Immature natural killer cell (primary cell): Measurements from ENCODE around the gene COG5. TPM values are rescaled to one million over a fixed set of nuclear protein-coding genes. Genes with fewer than 3 reads are reported as not detected.

ENCODE experiments used
- DNase-seq, 3 donors: peaks; one replicate each; pipeline ENCODE4 v3.0.0; 2022; ENCODE audit warnings: mixed read lengths in 1 of 3
- H3K27ac Mint-ChIP-seq, 6 donors: one replicate each; pipeline ENCODE4 v1.8.0; 2020; ENCODE audit warnings: mixed read lengths in 6 of 6, mild to moderate bottlenecking in 5 of 6, inconsistent platforms in 4 of 6, moderate library complexity in 3 of 6
- H3K27me3 Mint-ChIP-seq, 3 donors: one replicate each; pipeline ENCODE4 v1.8.0; 2020 to 2021; ENCODE audit warnings: low read depth in 3 of 3, mild to moderate bottlenecking in 3 of 3, mixed read lengths in 3 of 3, moderate library complexity in 3 of 3, inconsistent platforms in 1 of 3
- H3K36me3 Mint-ChIP-seq, 3 donors: one replicate each; pipeline ENCODE4 v1.8.0; 2020; ENCODE audit warnings: mixed read lengths in 3 of 3, inconsistent platforms in 2 of 3, mild to moderate bottlenecking in 2 of 3
- H3K4me1 Mint-ChIP-seq, 2 donors: one replicate each; pipeline ENCODE4 v1.8.0; 2020; ENCODE audit warnings: inconsistent platforms in 2 of 2, mild to moderate bottlenecking in 2 of 2, mixed read lengths in 2 of 2, moderate library complexity in 1 of 2
- H3K4me3 Mint-ChIP-seq, 5 donors: one replicate each; pipeline ENCODE4 v1.8.0; 2020; ENCODE audit warnings: mild to moderate bottlenecking in 5 of 5, mixed read lengths in 5 of 5, inconsistent platforms in 3 of 5, moderate library complexity in 3 of 5
- H3K9me3 Mint-ChIP-seq, 6 donors: one replicate each; pipeline ENCODE4 v1.8.0; 2020; ENCODE audit warnings: mild to moderate bottlenecking in 6 of 6, mixed read lengths in 6 of 6, inconsistent platforms in 4 of 6, moderate library complexity in 3 of 6
- polyA plus RNA-seq, 3 donors: library from polyadenylated mRNA; unstranded; fragments of 300-500 nt; fragmentation: Illumina TruSeq; gene quantifications; one replicate each; pipeline ENCODE4 v1.2.3, GENCODE V29; 2021

The COG5 gene
- polyA plus RNA-seq, 3 donors from 2014 or later: 16.8 to 30.5 (median 22.2) TPM

GRCh38 chr7:107482571-107482970 lies 81.1 kb downstream of the COG5 start:
- Mint-ChIP-seq H3K4me3 (no peak overlapping the region), H3K36me3 (no peaks in the 10 kb centered on the region), H3K4me1 (peaks cover 9 to 35% of the 10 kb centered on the region in 2 donors), H3K27ac (no peak overlapping the region), H3K9me3 (no peaks in the 10 kb centered on the region), H3K27me3 (no peaks in the 10 kb centered on the region)
- DNase-seq: no peak

DNA sequence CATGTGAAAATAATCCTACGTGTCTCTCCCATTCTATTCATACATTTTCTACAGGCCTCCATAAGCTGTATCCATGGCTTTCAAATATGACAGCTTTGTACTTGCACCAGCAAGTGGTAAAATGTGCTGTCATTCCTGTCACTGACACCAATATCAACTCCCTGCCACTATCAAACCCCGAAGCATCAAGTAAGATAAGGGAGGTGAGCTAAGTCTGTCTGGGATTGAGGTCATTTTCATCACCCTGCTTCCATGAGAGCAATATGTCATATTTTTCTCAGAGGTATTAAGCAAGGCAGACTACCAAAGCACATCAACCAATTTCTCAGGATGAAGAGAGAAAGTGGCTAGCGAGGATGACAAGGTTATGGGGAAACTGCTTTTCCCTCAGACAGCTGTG lies 82.8 kb downstream of the COG5 start:
- no peaks in the 10 kb centered on the region for H3K36me3 Mint-ChIP-seq
- no peaks in the 10 kb centered on the region for H3K9me3 Mint-ChIP-seq
- peaks cover 6 to 25% of the 10 kb centered on the region in 2 donors for H3K4me1 Mint-ChIP-seq
- H3K27me3 Mint-ChIP-seq: no peaks in the 10 kb centered on the region
- no peak overlapping the region for H3K27ac Mint-ChIP-seq
- DNase-seq: no peak
- no peak overlapping the region for H3K4me3 Mint-ChIP-seq

DNA sequence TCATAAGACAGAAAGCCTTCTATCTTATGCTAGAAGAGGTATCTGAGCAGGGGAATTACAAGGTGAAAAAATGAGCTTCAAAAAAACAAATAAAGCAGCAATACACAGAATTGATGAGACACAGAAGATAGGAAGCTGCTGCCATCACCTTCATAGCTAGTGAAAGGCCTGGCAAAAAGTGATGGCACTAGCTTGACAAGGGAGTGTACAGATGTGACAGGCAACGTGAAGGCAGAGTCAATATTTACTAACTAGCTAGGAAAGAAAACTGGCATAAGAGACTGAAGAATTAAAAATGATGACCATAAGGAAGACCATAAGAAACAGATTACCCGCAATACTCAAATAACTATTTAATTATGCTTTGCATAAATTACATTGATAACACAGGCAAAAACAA lies 84.4 kb downstream of the COG5 start:
- Mint-ChIP-seq H3K4me1 (peaks cover 0 to 9% of the 10 kb centered on the region in 2 donors), H3K9me3 (no peaks in the 10 kb centered on the region), H3K4me3 (no peak overlapping the region), H3K27me3 (no peaks in the 10 kb centered on the region), H3K27ac (no peak overlapping the region), H3K36me3 (peaks cover 0 to 1% (median 0%) of the 10 kb centered on the region in 3 donors)
- DNase-seq: no peak

DNA sequence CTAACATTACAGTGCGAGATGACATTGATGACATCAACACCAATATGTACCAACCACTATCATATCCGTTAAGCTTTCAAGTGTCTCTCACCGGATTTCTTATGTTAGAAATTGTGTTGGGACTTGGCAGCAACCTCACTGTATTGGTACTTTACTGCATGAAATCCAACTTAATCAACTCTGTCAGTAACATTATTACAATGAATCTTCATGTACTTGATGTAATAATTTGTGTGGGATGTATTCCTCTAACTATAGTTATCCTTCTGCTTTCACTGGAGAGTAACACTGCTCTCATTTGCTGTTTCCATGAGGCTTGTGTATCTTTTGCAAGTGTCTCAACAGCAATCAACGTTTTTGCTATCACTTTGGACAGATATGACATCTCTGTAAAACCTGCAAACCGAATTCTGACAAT lies 89.6 kb downstream of the COG5 start:
- Mint-ChIP-seq H3K4me1 (peaks cover 0 to 3% of the 10 kb centered on the region in 2 donors), H3K9me3 (no peaks in the 10 kb centered on the region), H3K4me3 (no peak overlapping the region), H3K27me3 (no peaks in the 10 kb centered on the region), H3K27ac (no peak overlapping the region), H3K36me3 (peaks cover 0 to 3% (median 0%) of the 10 kb centered on the region in 3 donors)
- no peak for DNase-seq

DNA sequence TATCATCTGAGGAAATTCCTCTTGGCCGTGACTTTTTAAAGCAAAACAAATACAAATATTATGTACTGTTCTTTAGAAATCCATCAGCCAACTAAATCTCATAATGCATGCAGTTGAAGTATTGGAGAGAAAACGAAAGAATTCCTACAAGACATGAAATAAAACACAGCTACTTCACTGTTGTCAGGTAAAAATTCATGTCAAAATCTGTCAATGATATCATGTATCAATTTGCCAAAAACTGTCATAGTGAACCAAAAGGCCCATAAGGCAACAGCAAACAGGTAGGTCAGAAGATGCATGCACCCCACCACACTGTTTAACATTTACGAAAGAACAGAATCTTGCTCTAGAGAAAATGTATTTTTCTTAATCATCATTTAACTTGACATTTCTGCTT lies 91.6 kb downstream of the COG5 start:
- H3K4me1 Mint-ChIP-seq: no peaks in the 10 kb centered on the region
- no peak overlapping the region for H3K27ac Mint-ChIP-seq
- DNase-seq: no peak
- no peaks in the 10 kb centered on the region for H3K27me3 Mint-ChIP-seq
- peaks cover 0 to 3% (median 0%) of the 10 kb centered on the region in 3 donors for H3K36me3 Mint-ChIP-seq
- no peak overlapping the region for H3K4me3 Mint-ChIP-seq
- H3K9me3 Mint-ChIP-seq: no peaks in the 10 kb centered on the region

- no peak overlapping the region for H3K27ac Mint-ChIP-seq
- H3K9me3 Mint-ChIP-seq: no peaks in the 10 kb centered on the region
- H3K4me3 Mint-ChIP-seq: no peak overlapping the region
- no peak for DNase-seq
- H3K36me3 Mint-ChIP-seq: peaks cover 0 to 3% (median 0%) of the 10 kb centered on the region in 3 donors
- H3K4me1 Mint-ChIP-seq: no peaks in the 10 kb centered on the region
- no peaks in the 10 kb centered on the region for H3K27me3 Mint-ChIP-seq
Observed at GRCh38 chr7:107471292-107472070, 92.2 kb downstream of the COG5 start.

GRCh38 chr7:107469929-107470328 lies 93.8 kb downstream of the COG5 start, which contains the start of gene GPR22:
Gene GPR22 (plus strand): TSS chr7:107470057. CDS start chr7:107474061, 4,004 bp downstream.
- Mint-ChIP-seq H3K9me3 (no peaks in the 10 kb centered on the region), H3K27me3 (no peaks in the 10 kb centered on the region), H3K4me3 (no peak within 1 kb of the TSS), H3K36me3 (peaks cover 0 to 3% (median 0%) of the 10 kb centered on the region in 3 donors), H3K4me1 (no peaks in the 10 kb centered on the region), H3K27ac (no peak within 1 kb of the TSS)
- no peak for DNase-seq

DNA sequence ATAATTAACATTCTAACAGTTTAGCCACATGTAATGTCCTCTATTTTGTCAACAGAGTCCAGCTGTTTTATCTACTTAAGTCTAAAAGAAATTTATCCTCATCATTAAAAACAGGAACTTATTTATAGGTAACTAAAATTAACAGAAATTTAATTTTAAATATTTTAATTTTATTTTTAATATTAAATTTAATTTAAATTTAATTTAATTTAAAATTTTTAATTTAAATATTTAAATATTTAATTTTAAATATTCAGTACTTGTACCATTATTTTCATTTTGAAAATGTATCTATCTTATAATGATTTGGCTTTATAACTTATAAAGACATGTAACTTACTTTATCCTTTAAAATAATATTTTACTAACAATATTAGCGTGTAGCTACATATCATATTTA lies 94.9 kb downstream of the COG5 start:
- Mint-ChIP-seq H3K4me1 (no peaks in the 10 kb centered on the region), H3K4me3 (no peak overlapping the region), H3K27ac (no peak overlapping the region), H3K9me3 (no peaks in the 10 kb centered on the region), H3K36me3 (no peaks in the 10 kb centered on the region), H3K27me3 (no peaks in the 10 kb centered on the region)
- DNase-seq: no peak

GRCh38 chr7:107467972-107468371 lies 95.7 kb downstream of the COG5 start:
- no peak overlapping the region for H3K27ac Mint-ChIP-seq
- H3K4me3 Mint-ChIP-seq: no peak overlapping the region
- peaks cover 0 to 2% (median 0%) of the 10 kb centered on the region in 3 donors for H3K27me3 Mint-ChIP-seq

GRCh38 chr7:107464666-107465226 lies 99.0 kb downstream of the COG5 start:
- no peak for DNase-seq
- H3K36me3 Mint-ChIP-seq: no peaks in the 10 kb centered on the region
- H3K4me1 Mint-ChIP-seq: no peaks in the 10 kb centered on the region
- H3K27me3 Mint-ChIP-seq: peaks cover 0 to 2% (median 0%) of the 10 kb centered on the region in 3 donors
- no peaks in the 10 kb centered on the region for H3K9me3 Mint-ChIP-seq
- no peak overlapping the region for H3K27ac Mint-ChIP-seq
- no peak overlapping the region for H3K4me3 Mint-ChIP-seq

More at GRCh38 chr7:107467972-107468371, 95.7 kb downstream of the COG5 start:
- H3K4me1 Mint-ChIP-seq: no peaks in the 10 kb centered on the region
- no peaks in the 10 kb centered on the region for H3K9me3 Mint-ChIP-seq
- no peak for DNase-seq
- H3K36me3 Mint-ChIP-seq: no peaks in the 10 kb centered on the region

GRCh38 chr7:107463139-107464078 lies 100.3 kb downstream of the COG5 start:
- Mint-ChIP-seq H3K4me3 (no peak overlapping the region), H3K36me3 (no peaks in the 10 kb centered on the region), H3K27me3 (peaks cover 0 to 2% (median 0%) of the 10 kb centered on the region in 3 donors), H3K27ac (no peak overlapping the region), H3K9me3 (no peaks in the 10 kb centered on the region), H3K4me1 (no peaks in the 10 kb centered on the region)
- peak; percentile 20 to 24 (median 21) for DNase-seq

DNA sequence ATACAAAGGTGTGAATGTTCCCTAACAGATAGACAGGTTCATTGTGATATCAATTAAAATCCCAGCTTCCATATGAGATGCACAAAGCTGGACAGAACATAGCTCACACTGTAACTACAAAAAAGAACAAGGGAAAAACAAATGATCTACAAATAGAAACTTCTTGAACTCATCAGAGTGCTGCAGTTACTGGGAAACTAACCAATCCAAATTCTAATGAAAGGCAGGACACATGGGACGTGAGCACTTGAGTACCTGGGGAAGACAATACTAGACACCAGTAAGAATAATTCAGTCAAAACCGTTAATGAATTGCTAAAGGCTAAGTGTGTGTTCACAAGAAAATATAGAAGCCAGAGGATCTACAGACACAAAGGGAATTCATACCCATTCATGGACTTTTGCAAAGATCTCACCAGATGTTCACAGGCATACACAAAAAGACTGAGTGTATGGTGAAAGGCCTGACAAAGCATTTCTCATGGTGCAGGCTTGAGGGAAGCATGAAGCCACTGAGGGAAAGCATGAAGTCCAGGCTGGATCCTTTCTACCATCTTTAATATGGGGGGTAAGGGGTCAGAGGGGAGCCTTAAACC lies 101.7 kb downstream of the COG5 start:
- H3K27ac Mint-ChIP-seq: no peak overlapping the region
- peaks cover 0 to 2% (median 0%) of the 10 kb centered on the region in 6 donors for H3K9me3 Mint-ChIP-seq
- peaks cover 9 to 11% (median 10%) of the 10 kb centered on the region in 3 donors for H3K36me3 Mint-ChIP-seq
- DNase-seq: no peak
- H3K4me1 Mint-ChIP-seq: no peaks in the 10 kb centered on the region
- H3K27me3 Mint-ChIP-seq: peaks cover 0 to 2% (median 0%) of the 10 kb centered on the region in 3 donors
- no peak overlapping the region for H3K4me3 Mint-ChIP-seq

- peaks cover 19 to 24% (median 24%) of the 10 kb centered on the region in 3 donors for H3K36me3 Mint-ChIP-seq
- no peaks in the 10 kb centered on the region for H3K27me3 Mint-ChIP-seq
Observed at GRCh38 chr7:107453388-107453787, 110.3 kb downstream of the COG5 start.

More at GRCh38 chr7:107453388-107453787, 110.3 kb downstream of the COG5 start:
- no peak for DNase-seq
- Mint-ChIP-seq H3K4me3 (no peak overlapping the region), H3K27ac (no peak overlapping the region), H3K9me3 (peaks cover 0 to 2% (median 0%) of the 10 kb centered on the region in 6 donors), H3K4me1 (peaks cover 0 to 19% of the 10 kb centered on the region in 2 donors)
